Osteocyte (in vitro differentiated cells): ENCODE data around the gene TRIM69. TPM values are rescaled to one million over a fixed set of nuclear protein-coding genes. Genes with fewer than 3 reads are reported as not detected.
"Not testable (repeated sequence)": the region's sequence is repeated elsewhere in the genome, so short reads cannot be mapped to it uniquely, and the experiment has no call there.

Source experiments
- DNase-seq: peaks from one replicate; pipeline ENCODE4 v3.0.0; 2021; ENCODE audit warnings: mixed read lengths; ENCODE audit not compliant: unreplicated experiment; ENCODE audit errors: extremely low spot score
- H3K27ac Mint-ChIP-seq: one replicate; pipeline ENCODE4 v1.8.0; 2021; ENCODE audit warnings: mild to moderate bottlenecking, mixed read lengths; ENCODE audit not compliant: unreplicated experiment
- H3K27me3 Mint-ChIP-seq: one replicate; pipeline ENCODE4 v1.8.0; 2021; ENCODE audit warnings: mixed read lengths; ENCODE audit not compliant: unreplicated experiment
- H3K36me3 Mint-ChIP-seq: one replicate; pipeline ENCODE4 v1.8.0; 2021; ENCODE audit warnings: mixed read lengths; ENCODE audit not compliant: unreplicated experiment
- H3K4me1 Mint-ChIP-seq: one replicate; pipeline ENCODE4 v1.8.0; 2021; ENCODE audit warnings: mixed read lengths; ENCODE audit not compliant: unreplicated experiment
- H3K4me3 Mint-ChIP-seq: one replicate; pipeline ENCODE4 v1.8.0; 2021; ENCODE audit warnings: mild to moderate bottlenecking, moderate library complexity, mixed read lengths; ENCODE audit not compliant: unreplicated experiment
- H3K9me3 Mint-ChIP-seq: one replicate; pipeline ENCODE4 v1.8.0; 2021; ENCODE audit warnings: mixed read lengths; ENCODE audit not compliant: unreplicated experiment
- CTCF ChIP-seq: fragments of 200-600 bp; sonication (generic); IDR thresholded peaks from 2 replicates; pipeline ENCODE4 v1.5.0; 2021; ENCODE audit warnings: antibody characterized with exemption, mild to moderate bottlenecking, moderate library complexity
- total RNA-seq: library from RNA; stranded (reverse); gene quantifications from 2 replicates; pipeline ENCODE4 v1.2.1, GENCODE V29; 2021

The TRIM69 gene
- total RNA-seq, 1 donor from 2014 or later: 13.6 TPM

GRCh38 chr15:44697014-44697413 is 39.3 kb upstream of the TRIM69 start:
- H3K4me3 Mint-ChIP-seq: no peak overlapping the region
- H3K36me3 Mint-ChIP-seq: no peaks in the 10 kb centered on the region
- TF ChIP-seq CTCF: no peak
- H3K4me1 Mint-ChIP-seq: no peaks in the 10 kb centered on the region
- H3K27me3 Mint-ChIP-seq: peaks cover 71% of the 10 kb centered on the region
- H3K9me3 Mint-ChIP-seq: peaks cover 15% of the 10 kb centered on the region
- no peak overlapping the region for H3K27ac Mint-ChIP-seq
- no peak for DNase-seq

- Mint-ChIP-seq H3K4me3 (no peak overlapping the region), H3K27ac (no peak overlapping the region), H3K4me1 (no peaks in the 10 kb centered on the region), H3K36me3 (peaks cover 7% of the 10 kb centered on the region), H3K27me3 (peaks cover 77% of the 10 kb centered on the region), H3K9me3 (peaks cover 29% of the 10 kb centered on the region)
- no peak for DNase-seq
- no peak for TF ChIP-seq CTCF
Observed at GRCh38 chr15:44698641-44699040, 37.7 kb upstream of the TRIM69 start.

GRCh38 chr15:44700676-44701075 is 35.7 kb upstream of the TRIM69 start:
- H3K4me3 Mint-ChIP-seq, H3K4me1 Mint-ChIP-seq, H3K27ac Mint-ChIP-seq, DNase-seq, H3K36me3 Mint-ChIP-seq: not testable (repeated sequence)
- H3K27me3 Mint-ChIP-seq: peaks cover 68% of the 10 kb centered on the region
- peaks cover 37% of the 10 kb centered on the region for H3K9me3 Mint-ChIP-seq

- Mint-ChIP-seq H3K9me3 (peaks cover 26% of the 10 kb centered on the region), H3K4me3 (no peak overlapping the region), H3K36me3 (peaks cover 7% of the 10 kb centered on the region), H3K27ac (no peak overlapping the region), H3K4me1 (peaks cover 9% of the 10 kb centered on the region), H3K27me3 (peaks cover 28% of the 10 kb centered on the region)
- no peak for TF ChIP-seq CTCF
- no peak for DNase-seq
Observed at GRCh38 chr15:44705986-44706385, 30.3 kb upstream of the TRIM69 start.

- no peak overlapping the region for H3K4me3 Mint-ChIP-seq
- no peak for TF ChIP-seq CTCF
- H3K4me1 Mint-ChIP-seq: peaks cover 9% of the 10 kb centered on the region
- peaks cover 26% of the 10 kb centered on the region for H3K9me3 Mint-ChIP-seq
- no peak overlapping the region for H3K27ac Mint-ChIP-seq
- no peak for DNase-seq
- peaks cover 23% of the 10 kb centered on the region for H3K27me3 Mint-ChIP-seq
- H3K36me3 Mint-ChIP-seq: peaks cover 7% of the 10 kb centered on the region
Observed at GRCh38 chr15:44706401-44706800, 29.9 kb upstream of the TRIM69 start.
